CD4-positive, alpha-beta T cell treated with Interferon alpha-2 for 1 hour (primary cell): ENCODE results near the gene KIFC1.
A peak's percentile ranks its signal among the peaks of the same experiment; 100 is the strongest.

Experiments
- DNase-seq, 2 donors: peaks; one replicate each; pipeline ENCODE4 v3.0.0-alpha.2; 2020 to 2022

Gene KIFC1

GRCh38 chr6:33427585-33428223 is 36.1 kb downstream of the KIFC1 start:
- peak; percentile 59 to 81 for DNase-seq

- peak; percentile 22 to 50 for DNase-seq
Measured at GRCh38 chr6:33428224-33428965, 36.8 kb downstream of the KIFC1 start.

- DNase-seq = no peak
Measured at GRCh38 chr6:33428966-33429749, 37.5 kb downstream of the KIFC1 start.

- peak in 1 of 2 donors; percentile 62 for DNase-seq
Measured at GRCh38 chr6:33429750-33430052, 38.1 kb downstream of the KIFC1 start.

- peak in 1 of 2 donors; percentile 51 for DNase-seq
Measured at GRCh38 chr6:33430334-33430733, 38.7 kb downstream of the KIFC1 start.

- peak; percentile 87 to 90 for DNase-seq
Measured at GRCh38 chr6:33430991-33431879, 39.6 kb downstream of the KIFC1 start.

- no peak for DNase-seq
Measured at GRCh38 chr6:33431880-33432541, 40.4 kb downstream of the KIFC1 start.

- no peak for DNase-seq
Measured at GRCh38 chr6:33432546-33432945, 40.9 kb downstream of the KIFC1 start.

GRCh38 chr6:33433001-33433543 is 41.4 kb downstream of the KIFC1 start:
- no peak for DNase-seq

- DNase-seq = no peak
Measured at GRCh38 chr6:33433544-33434191, 42.0 kb downstream of the KIFC1 start.

- DNase-seq = no peak
Measured at GRCh38 chr6:33434961-33435360, 43.3 kb downstream of the KIFC1 start.

- no peak for DNase-seq
Measured at GRCh38 chr6:33437666-33438065, 46.0 kb downstream of the KIFC1 start.

GRCh38 chr6:33438978-33439594 is 47.5 kb downstream of the KIFC1 start:
- no peak for DNase-seq

- DNase-seq = no peak
Measured at GRCh38 chr6:33439956-33440648, 48.5 kb downstream of the KIFC1 start.

GRCh38 chr6:33440649-33441309 is 49.2 kb downstream of the KIFC1 start:
- DNase-seq = no peak

GRCh38 chr6:33441457-33441856 is 49.8 kb downstream of the KIFC1 start:
- DNase-seq = no peak

- DNase-seq = no peak
Measured at GRCh38 chr6:33442283-33442682, 50.7 kb downstream of the KIFC1 start.

- no peak for DNase-seq
Measured at GRCh38 chr6:33443025-33443424, 51.4 kb downstream of the KIFC1 start.

GRCh38 chr6:33443619-33444504 is 52.2 kb downstream of the KIFC1 start:
- DNase-seq = no peak
